Measurements from ENCODE around the gene OAS2.

OAS2 gene

DNA sequence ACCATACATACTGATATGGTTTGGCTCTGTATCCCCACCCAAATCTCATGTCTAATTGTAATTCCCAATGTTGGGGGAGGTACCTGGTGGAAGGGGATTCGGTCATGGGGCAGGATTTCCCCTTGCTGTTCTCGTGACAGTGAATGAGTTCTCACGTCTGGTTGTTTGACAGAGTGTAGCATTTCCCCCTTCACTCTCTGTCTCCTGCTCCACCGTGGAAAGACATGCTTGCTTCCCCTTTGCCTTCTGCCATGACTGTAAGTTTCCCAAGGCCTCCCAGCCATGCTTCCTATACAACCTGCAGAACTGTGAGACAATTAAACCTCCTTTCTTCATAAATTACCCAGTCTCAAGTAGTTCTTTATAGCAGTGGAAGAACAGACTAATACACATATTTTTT is 49.4 kb downstream of the OAS2 start:
- no peak for DNase-seq

DNA sequence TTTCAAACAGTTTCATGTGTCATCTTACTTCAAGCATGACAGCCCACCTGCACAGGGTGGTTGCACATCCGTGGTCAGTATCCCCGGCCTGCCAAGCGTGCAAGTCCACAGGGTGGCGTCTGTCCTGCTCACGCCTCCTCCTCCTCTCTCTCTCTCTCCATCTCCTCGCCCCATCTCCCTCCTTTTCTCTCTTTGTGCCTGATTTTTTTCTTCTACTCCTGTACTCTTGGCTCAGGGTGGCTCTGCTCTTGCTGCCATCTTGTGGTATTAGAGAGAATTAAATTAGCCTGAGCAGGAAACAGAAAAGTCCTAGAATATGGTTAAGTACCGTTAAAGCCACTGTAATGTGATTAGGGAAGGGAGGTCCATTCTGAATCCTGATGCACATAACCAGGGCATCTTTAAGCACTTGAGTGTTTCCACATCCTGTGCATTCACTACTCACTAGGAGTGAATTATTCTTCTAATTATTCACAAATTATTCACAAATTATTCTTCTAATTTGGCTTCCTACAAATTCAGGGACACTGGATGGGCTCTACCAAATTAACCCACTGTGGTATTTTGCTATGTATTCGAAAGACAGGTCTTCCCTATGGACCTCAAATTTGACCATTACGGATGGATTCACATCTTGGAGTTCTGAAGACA is 52.7 kb downstream of the OAS2 start:
- no peak for DNase-seq

DNA sequence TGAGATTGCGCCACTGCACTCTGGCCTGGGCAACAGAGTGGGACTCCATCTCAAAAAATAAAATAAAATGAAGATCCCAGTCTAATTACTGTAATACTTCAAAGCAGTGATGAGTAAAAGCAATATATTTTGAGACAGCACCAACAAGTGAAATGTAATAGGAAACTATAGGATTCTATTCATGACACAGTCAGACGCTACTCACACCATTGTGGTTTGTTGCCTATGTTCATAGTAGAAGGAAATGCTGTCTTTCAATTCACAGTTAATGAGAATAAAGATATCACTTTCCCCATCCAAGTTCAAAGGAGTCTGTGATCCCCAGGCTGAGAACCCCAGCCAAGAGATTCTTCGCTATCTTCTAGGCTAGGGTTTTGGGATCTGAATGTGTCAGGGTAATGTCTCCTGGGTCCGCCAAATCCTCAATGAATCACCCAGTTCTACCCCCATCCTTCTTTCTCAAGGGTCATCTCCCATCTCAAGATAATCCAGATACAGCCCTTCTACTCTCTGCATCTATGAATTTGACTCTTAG is 61.7 kb downstream of the OAS2 start:
- DNase-seq, result no peak

DNA sequence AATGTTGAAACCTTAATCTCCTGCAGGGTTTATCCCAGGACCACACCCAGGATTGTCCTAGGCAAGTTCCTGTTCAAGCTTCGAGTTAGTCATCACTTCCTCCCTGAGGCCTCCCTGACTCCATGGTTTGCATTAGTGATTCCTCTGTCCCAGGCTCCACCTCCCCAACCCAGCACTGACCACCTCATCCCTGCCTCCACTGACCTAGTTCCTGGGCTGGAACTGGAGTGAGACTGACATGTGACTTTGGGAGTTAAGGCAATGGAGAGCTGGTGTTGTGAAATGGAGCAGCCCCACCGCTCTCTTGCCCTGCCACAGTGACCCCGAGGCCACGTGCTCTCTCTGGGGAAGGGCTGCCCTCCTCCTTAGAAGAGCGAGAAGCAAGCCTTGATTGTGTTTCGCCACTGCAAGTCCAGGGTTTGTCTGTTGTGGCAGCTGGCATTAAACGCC is 62.4 kb downstream of the OAS2 start:
- DNase-seq, result no peak

DNA sequence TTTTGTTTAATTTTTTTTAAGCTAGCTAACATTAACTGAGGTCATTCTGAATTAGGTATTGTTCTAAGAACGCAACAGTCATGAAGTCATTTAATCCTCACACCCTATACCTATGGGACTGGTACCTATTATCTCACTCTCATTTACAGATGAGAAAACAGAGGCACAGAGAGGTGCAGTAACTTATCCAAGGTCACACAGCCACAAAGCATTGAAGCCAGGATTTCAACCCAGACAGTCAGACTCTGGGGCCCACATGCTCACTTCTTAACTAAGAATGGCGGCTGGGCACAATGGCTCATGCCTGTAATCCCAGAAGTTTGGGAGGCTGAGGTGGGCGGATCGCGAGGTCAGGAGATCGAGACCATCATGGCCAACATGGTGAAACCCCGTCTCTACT is 63.2 kb downstream of the OAS2 start:
- no peak for DNase-seq

DNA sequence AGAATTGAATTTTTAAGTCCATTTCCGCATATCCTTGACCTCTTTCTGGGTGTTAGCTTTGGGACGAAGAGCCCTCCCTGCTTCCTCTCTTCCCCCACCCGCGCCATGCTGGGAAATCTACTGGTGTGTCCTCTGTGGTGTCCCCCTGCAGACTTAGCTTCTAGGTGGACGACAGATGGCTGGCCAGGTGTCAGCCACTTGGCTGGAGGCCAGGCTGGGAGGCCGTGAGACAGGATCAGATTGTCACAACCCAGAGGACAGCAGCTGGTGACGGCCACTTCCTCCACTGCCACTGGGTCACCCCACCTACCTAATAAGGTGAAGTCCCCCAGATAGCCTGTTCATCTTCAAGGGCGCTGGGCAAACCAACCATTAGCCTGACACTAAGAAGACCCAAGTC is 64.9 kb downstream of the OAS2 start:
- DNase-seq, result no peak

DNA sequence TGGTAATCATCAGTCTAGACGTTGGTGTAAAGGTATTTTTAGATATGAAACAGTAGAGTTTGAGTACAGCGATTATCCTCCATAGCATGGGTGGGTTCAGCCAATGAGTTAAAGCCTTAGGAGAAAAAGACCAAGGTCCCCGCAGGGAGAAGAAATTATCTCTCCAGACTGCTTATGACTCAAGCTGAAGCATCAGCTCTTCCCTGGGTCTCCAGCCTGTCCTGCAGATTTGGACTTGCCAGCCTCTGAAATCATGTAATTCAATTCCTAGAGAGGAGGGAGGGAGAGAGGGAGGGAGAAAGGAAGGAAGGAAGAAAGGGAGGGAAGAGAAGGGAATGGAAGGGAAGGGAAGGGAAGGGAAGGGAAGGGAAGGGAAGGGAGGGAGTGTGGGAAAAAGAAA is 66.2 kb downstream of the OAS2 start:
- DNase-seq, result no peak

DNA sequence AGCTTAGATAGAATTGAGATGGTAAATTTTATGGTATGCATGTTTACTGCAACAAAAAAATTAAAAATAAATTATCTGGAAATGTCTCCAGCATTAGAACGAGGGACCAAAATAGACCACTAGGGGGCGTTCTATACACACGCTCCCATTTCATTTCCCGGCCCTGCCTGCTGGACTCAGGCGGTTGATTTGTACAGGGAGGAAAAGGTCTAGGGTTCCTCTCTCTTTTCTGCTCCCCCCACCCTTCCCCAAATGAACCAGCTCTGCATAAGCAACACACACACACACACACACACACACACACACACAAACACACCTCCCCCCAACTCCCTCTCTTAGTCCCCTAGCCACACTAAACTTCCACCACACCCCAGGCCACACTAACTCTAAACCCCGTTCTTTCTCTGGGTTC is 70.4 kb downstream of the OAS2 start:
- peak; percentile 14 for DNase-seq

DNA sequence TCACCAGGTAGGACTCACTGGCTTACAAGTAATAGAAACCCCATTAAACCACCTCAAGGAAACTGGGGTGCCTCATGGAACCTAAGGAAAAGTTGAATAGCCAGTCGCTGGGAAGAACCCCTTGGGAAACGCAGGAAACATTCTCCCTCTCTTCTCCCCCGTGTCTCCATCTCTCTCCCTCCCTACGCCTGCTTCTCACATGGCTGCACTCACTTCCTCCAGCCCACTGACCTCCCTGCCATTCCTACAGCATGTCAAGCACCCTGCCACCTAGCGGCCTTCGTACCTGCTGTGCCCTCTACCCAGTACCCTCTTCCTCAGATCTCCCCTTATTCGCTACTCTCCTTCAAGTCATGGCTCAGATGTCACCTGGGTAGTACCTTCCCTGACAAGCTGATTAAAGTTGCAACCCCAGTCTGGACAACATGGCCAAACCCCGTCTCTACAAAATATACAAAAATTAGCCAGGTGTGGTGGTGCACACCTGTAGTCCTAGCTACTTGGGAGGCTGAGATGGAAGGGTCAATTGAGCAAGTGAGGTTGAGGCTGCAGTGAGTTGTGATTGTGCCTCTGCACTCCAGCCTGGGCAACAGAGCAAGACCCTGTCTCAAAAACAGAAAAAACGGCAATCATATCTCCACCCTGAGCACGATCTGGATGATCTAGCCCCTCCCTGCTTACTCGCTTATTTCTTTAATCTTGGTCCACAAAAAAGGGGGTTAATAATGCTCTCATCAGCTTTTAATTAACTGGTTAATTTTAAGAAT is 71.8 kb downstream of the OAS2 start:
- DNase-seq, result no peak

DNA sequence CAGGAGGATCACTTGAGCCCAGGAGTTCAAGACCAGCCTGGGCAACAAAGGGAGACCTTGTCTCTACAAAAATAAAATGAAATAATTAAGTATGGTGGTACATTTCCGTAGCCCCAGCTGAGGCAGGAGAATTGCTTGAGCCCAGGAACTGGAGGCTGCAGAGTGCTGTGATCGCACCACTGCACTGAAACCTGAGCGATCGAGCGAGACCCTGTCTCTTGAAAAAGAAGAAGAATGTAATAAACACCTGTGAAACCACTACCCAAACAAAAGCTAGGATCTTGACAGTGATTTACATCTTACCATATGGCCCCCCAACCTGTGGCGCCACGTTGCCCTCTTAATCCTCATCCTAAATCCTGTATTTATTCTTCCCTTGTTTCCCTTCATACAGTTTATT is 72.5 kb downstream of the OAS2 start:
- DNase-seq, result no peak

DNA sequence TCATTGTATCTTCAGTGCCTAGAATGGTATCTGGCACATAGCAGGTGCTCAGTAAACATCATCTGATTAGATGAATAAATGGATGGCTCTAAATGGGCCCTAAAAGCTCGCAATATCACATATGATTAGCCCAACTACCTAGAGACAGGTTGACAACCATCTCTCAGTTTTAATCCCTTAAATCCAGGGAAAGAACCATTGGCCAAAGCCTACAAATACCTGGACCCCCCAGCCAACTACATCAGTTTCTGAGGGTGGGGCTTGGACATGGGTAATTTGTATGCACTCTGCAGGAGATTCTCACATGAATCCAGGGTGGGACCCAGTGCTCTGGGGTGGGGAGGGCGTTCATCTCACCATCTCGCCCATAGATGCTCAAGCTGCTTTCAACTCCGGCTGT is 73.4 kb downstream of the OAS2 start:
- DNase-seq, result no peak

DNA sequence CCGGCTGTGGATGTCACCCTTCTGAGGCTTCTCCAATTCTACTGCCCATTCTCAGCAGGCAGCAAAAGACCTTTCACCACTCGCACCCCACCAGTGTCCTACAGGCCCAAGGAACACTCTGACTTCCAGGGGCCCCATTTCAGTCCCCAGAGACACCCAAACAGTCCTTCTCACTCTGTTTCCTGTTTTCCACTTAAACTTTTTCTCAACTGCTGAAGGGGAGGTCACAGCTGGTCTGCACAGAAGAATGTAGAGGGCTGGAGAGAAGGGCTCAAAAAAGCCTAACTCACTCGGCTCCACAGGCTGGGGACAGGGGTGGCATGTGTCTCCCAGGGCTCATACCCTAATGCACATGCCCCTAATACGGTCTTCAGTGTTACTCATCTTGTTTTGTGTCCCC is 74.0 kb downstream of the OAS2 start:
- no peak for DNase-seq

DNA sequence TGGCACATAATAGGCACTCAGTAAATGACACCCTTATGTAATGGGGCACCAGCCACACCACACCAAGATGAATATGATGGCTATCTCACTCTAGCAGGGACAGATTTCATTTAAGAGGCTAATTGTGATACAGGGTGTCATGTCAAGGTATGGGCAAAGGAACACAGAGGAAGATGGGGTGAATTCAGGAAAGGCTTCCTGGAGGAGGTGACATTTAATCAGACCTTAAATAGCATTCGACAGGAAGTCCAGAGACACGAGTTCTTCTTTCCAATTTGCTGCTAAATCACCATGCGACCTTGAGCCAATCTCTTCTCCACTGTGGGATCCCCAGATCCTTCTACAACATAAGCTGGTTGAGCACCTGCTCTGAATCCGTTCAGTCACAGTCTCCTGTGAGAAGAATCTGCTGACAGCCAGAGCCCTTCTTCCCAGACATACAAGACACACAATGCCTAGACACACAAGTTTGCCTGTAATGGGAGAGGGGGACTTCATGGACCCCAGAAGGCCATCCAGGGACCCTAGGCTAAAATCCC is 76.7 kb downstream of the OAS2 start:
- no peak for DNase-seq

DNA sequence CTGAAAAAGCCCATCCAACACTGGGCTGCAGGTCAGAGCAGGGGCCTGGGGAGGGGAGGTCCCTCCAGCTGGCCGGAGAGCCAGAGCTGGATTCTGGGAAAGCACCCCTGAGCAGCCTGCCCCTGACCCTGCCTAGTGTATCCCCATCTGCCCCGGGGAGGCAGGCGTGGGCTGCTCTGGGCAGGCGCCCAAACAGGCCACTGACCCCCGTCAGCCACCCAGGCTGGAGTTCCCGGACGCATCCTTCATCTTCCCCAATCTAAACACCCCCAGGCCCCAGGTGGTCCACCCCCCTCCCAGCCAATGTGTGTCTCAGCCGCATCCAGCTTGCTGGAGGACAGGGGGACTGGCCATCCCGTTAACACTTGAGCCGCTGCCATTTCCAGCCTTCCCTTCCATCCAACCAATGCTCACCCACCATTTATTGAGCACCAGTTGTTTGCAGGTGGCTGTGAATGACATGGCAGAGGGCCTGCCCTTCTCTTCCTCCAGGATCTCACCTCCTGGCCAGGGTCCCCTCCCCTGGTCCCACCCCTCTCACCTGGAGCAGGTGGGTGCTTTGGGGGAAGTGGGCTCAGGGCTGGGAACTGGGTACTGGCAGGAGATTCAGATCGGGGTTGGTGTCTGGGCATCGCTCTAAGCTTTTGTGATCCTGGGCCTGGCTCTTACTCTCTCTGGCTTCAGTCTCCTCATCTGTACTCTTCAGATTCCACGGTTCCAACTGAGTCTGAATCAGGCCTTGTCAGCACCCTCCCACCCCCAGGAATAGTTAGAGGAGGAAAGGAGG is 77.5 kb downstream of the OAS2 start:
- no peak for DNase-seq

DNA sequence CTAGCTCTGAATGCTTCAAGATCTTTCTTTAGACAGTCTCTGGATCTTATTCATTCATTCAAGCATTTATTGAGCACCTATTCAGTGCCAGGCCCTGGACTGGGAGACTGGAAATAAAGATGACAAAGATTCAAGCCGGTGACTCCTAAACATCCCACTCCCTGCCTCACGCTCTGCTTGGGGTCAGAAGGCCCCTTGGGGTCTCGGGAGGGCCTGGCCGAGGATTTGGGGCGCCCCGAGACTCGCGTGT is 78.0 kb downstream of the OAS2 start:
- DNase-seq, result no peak

DNA sequence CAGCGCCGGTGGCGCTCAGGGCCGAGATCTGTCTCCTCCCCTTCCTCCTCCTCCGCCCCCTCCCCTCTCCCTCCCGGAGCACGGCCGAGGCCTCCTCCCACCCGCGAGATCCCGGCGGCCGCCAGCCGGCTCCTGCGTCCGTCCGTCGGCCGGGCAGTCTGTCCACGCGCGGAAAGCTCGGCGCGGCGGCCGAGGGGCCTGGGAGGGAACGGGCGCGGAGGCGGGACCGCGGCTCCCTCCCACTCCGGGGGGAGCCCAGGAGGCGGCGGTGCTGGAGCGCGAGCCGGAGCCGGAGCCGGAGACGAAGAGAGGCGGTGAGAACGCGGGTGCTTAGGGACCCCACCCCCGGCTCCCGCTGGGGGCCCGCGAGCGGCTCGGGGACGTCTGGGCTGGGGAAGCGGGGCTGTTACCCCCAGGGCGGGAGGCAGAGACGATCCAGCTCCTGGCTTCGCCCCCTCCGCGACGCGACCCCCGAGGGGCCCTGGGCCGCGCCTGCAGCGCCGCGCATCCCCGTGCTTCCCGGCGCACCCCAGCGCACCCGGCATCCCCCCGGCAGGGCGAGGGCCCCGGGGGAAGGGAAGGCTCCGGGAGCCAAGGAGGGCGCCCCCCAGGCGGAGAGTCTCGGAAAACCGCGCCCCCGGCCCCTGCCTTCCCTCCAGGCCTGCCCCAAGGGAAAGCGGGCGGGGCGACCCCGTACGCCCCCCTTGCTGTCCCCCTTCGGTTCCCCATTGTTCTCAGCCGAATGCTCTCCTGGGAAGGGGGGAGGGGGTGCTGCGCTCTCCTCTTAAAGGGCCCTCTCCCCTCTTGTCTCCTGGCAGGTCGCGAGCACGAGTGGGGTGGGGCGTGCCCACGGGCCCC is 78.5 kb downstream of the OAS2 start, which contains the start of gene DTX1:
Gene DTX1 (plus strand): TSS at position 100 of the 858 bp plus-strand sequence. CDS start 1,463 bp downstream, outside the sequence.
- no peak for DNase-seq

DNA sequence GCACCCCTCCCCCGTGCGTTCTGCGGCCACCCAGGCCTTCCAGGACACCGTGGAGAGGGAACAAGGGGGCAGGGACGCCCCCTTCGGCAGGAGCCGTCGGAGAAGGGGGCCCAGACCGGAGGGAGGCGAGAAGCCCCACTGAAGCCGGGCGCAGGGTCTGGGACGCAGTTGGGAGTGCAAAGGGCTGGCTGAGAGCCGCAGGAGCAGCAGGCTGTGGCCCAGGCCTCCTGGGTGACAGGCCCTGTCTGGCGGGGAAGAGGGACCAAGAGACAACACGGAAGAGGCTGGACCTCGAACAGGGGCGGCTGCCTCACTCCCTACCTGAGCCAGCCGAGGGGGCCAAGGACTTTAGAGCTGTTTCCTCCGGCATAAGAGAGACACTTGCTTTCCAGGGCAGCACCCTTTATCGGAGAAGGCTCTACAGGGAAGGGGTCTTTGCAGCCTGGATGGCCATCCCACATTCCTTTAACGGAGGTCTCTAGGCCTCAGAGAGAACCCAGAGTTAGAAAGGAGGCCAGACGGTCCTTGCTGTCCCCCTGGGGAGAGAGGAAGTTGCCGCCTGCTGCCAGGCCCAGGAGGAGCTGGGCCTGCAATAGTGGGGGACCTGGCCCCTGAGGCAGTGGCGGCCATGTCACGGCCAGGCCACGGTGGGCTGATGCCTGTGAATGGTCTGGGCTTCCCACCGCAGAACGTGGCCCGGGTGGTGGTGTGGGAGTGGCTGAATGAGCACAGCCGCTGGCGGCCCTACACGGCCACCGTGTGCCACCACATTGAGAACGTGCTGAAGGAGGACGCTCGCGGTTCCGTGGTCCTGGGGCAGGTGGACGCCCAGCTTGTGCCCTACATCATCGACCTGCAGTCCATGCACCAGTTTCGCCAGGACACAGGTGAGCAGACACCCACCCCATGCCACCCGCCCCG is 79.5 kb downstream of the OAS2 start:
- no peak for DNase-seq

DNA sequence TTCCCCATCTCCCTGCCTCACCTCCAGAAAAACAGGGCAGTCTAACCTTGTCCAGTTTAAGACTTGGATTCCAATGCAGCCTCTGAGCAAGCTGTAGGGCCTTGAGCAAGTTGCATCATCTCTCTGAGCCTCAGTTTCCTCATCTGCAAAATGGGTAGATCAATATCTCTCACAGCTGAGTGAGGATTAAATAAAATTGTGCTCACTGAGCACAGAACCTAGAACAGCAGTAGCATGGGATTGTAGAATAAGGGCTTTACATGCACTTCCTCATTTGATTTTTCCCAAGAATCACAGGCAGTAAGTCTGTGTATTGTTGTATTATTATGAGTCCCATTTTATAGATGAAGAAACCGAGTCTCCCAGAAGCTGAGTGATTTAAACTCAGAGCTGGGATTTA is 80.2 kb downstream of the OAS2 start:
- no peak for DNase-seq

DNA sequence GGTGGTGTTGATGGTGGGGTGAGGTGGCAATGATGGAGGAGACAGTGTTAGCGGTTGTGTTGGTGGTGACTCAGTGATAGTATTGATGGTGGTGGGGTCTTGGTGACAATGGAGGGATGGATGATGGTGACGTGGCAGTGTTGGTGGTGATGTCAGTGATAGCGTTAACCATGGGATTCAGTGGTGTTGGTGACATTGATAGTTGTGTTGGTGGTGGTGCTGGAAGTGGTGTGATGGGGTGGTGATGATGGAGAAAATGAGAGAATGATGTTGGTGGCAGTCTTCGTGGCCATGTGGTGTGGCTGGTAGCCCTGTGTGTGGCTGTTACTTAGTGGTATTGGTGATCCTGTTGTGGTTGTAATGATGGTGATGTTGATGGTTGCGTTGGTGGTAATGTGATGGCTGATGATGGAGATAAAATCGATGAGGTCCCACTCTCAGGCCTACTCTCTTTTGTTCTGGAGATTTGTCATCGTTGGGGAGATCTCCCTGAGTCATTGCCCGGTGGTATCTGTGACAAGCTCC is 80.8 kb downstream of the OAS2 start:
- DNase-seq, result no peak

DNA sequence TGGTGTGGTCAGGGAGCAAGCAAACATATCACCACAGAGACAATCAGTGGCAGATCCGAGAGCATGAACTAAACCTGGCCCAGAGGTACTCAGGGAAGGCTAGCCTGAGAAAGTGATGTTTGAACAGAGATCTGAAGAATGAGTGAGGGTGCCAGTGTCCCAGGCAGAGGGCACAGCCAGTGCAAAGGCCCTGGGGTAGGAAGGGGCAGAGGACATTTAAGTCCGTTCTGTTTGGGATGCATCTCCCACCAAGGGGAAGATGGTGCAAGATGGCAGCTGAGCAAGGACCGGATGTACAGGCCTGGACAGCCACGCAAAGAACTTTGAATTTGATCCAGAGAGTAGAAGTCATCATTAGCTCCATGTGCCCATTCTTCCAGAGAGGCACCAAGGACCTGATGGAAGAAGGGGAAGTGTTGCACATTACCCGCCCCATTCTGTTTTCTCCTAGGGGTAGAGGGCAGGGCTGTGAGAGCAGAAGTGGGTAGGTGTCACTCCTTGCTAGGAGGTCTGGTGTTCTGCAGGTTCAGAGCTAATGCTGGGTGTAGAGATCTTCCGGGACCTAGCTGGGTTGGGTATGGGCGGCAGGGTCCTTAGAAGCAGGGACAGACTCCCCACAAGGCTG is 82.1 kb downstream of the OAS2 start:
- DNase-seq, result no peak

All from NK-92 treated with Interleukin-12 subunit alpha and Interleukin-12 subunit beta, amount 100 ng/mL, for 24 hours (cell line).